Trophoblast cell (in vitro differentiated cells and primary cell): ENCODE measurements around the gene DSE.

Source experiments
- DNase-seq, 2 donors: peaks; one replicate each; pipeline ENCODE4 v3.0.0-alpha.2; 2016
- H2AFZ ChIP-seq: 2 replicates; pipeline ENCODE4 v1.6.1; 2013; ENCODE audit warnings: low read length, moderate library complexity, mild to moderate bottlenecking; ENCODE audit not compliant: insufficient read depth, poor library complexity
- H2AK5ac ChIP-seq: 2 replicates; pipeline ENCODE4 v1.6.1; 2013; ENCODE audit warnings: mild to moderate bottlenecking, low read length
- H2BK120ac ChIP-seq: 2 replicates; pipeline ENCODE4 v1.6.1; 2013; ENCODE audit warnings: low read length, mild to moderate bottlenecking, moderate library complexity; ENCODE audit not compliant: insufficient read depth, poor library complexity
- H2BK12ac ChIP-seq: 2 replicates; pipeline ENCODE4 v1.6.1; 2013; ENCODE audit warnings: mild to moderate bottlenecking, low read length, moderate library complexity
- H2BK5ac ChIP-seq: 2 replicates; pipeline ENCODE4 v1.6.1; 2013; ENCODE audit warnings: low read length, low read depth, moderate library complexity, mild to moderate bottlenecking; ENCODE audit not compliant: poor library complexity
- H3K14ac ChIP-seq: 2 replicates; pipeline ENCODE4 v1.6.1; 2013; ENCODE audit warnings: mild to moderate bottlenecking, low read length
- H3K18ac ChIP-seq: 2 replicates; pipeline ENCODE4 v1.6.1; 2013; ENCODE audit warnings: mild to moderate bottlenecking, low read length
- H3K23ac ChIP-seq: 2 replicates; pipeline ENCODE4 v1.6.1; 2013; ENCODE audit warnings: low read length
- H3K27ac ChIP-seq: 2 replicates; pipeline ENCODE4 v1.5.1; 2013; ENCODE audit warnings: low read depth, mild to moderate bottlenecking, inconsistent platforms, low read length, moderate library complexity
- H3K27me3 ChIP-seq: 2 replicates; pipeline ENCODE4 v1.6.1; 2013; ENCODE audit warnings: inconsistent platforms, mild to moderate bottlenecking, low read length, moderate library complexity; ENCODE audit not compliant: insufficient read depth
- H3K36me3 ChIP-seq, 2 experiments: 1 replicate in 1 of 2; 2 replicates in 1 of 2; pipeline ENCODE4 v1.6.1; 2013; ENCODE audit warnings: low read length in 2 of 2, mild to moderate bottlenecking in 2 of 2, moderate library complexity in 1 of 2; ENCODE audit not compliant: insufficient read depth in 2 of 2, control insufficient read depth in 1 of 2
- H3K4ac ChIP-seq: 2 replicates; pipeline ENCODE4 v1.6.1; 2013; ENCODE audit warnings: low read depth, mild to moderate bottlenecking, low read length, moderate library complexity
- H3K4me1 ChIP-seq, 2 experiments: 1 replicate in 1 of 2; 2 replicates in 1 of 2; pipeline ENCODE4 v1.6.1; 2013; ENCODE audit warnings: low read length in 2 of 2, mild to moderate bottlenecking in 2 of 2, moderate library complexity in 1 of 2; ENCODE audit not compliant: insufficient read depth in 2 of 2, control insufficient read depth in 1 of 2
- H3K4me2 ChIP-seq: 2 replicates; pipeline ENCODE4 v1.6.1; 2013; ENCODE audit warnings: inconsistent platforms, mild to moderate bottlenecking, low read length, moderate library complexity
- H3K4me3 ChIP-seq: 2 replicates; pipeline ENCODE4 v1.5.1; 2013; ENCODE audit warnings: mild to moderate bottlenecking, low read depth, low read length, inconsistent platforms
- H3K79me1 ChIP-seq: one replicate; pipeline ENCODE4 v1.6.1; 2013; ENCODE audit warnings: low read length
- H3K79me2 ChIP-seq: 2 replicates; pipeline ENCODE4 v1.6.1; 2013; ENCODE audit warnings: low read length, mild to moderate bottlenecking; ENCODE audit not compliant: control insufficient read depth, insufficient read depth, poor library complexity
- H3K9ac ChIP-seq: 2 replicates; pipeline ENCODE4 v1.6.1; 2013; ENCODE audit warnings: mild to moderate bottlenecking, low read length
- H3K9me3 ChIP-seq: 2 replicates; pipeline ENCODE4 v1.6.1; 2013; ENCODE audit warnings: low read depth, mild to moderate bottlenecking, control low read depth, inconsistent platforms, low read length; ENCODE audit not compliant: insufficient read depth
- H4K12ac ChIP-seq: 2 replicates; pipeline ENCODE4 v1.6.1; 2013; ENCODE audit warnings: low read depth, mild to moderate bottlenecking, low read length, moderate library complexity
- H4K8ac ChIP-seq: 2 replicates; pipeline ENCODE4 v1.6.1; 2013; ENCODE audit warnings: low read depth, mild to moderate bottlenecking, low read length, moderate library complexity
- H4K91ac ChIP-seq: one replicate; pipeline ENCODE4 v1.6.1; 2013; ENCODE audit warnings: low read depth, mild to moderate bottlenecking, low read length, moderate library complexity
- WGBS: extraction: QIAGEN DNeasy Blood & Tissue Kit; methylation state at CpG from one replicate; pipeline ENCODE4 v1.1.7; 2013; ENCODE audit warnings: missing lambda C conversion rate; ENCODE audit not compliant: insufficient read length, insufficient coverage; ENCODE audit errors: extremely low coverage; 5-methylcytosine and 5-hydroxymethylcytosine counted together

Gene DSE

DNA sequence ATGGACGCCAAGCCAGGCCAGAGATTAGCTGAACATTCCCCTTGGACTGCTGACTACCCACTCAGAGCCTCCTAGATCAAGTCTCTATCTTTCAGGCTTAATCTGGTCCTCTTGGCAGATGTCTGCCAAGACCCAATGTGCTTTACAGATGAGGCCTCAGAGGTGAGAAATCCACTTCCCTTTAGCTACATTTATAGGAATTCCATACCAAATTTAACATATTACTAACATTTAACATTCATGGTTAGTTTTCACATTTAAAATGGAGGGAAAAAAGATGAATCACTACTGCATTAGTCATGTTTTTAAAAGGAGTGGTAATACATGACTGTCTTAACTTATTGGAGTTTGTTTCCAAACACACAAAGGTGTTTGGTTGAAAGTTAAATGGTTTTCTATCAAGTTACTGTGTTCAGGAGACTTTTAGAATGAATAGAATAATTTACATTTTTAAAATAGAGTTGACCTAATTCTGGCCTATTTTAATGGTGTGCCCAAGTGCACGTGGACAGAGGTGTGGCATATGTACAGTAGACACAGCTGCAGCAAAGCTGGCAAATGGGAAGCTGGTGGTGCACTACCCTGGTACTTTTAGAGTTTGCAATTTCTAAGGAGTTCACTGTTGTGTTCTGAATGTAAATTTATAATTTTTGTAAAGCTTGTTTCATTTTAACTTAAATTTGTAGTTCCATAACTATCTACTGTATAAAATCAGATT lies 48.5 kb downstream of the DSE start:
- Histone ChIP-seq H3K4ac (no peak overlapping the region), H2BK5ac (no peak overlapping the region), H3K4me2 (no peak overlapping the region), H4K91ac (no peak overlapping the region), H3K79me1 (no peaks in the 10 kb centered on the region), H2BK120ac (no peak overlapping the region), H2BK12ac (no peak overlapping the region), H3K9ac (peak overlapping the region; percentile 72), H2AFZ (no peak overlapping the region), H3K4me3 (no peak overlapping the region), H3K23ac (no peak overlapping the region), H3K18ac (no peak overlapping the region), H3K9me3 (no peaks in the 10 kb centered on the region), H4K12ac (no peak overlapping the region), H3K27me3 (no peaks in the 10 kb centered on the region), H3K36me3 (no peaks in the 10 kb centered on the region), H2AK5ac (no peak overlapping the region), H3K79me2 (no peaks in the 10 kb centered on the region), H3K27ac (no peak overlapping the region), H4K8ac (no peak overlapping the region), H3K14ac (no peak overlapping the region), H3K4me1 (no peaks in the 10 kb centered on the region)
- peak in 1 of 2 donors; percentile 28 for DNase-seq
- no CpG with 5 or more reads among the region's 2 CpGs for WGBS

DNA sequence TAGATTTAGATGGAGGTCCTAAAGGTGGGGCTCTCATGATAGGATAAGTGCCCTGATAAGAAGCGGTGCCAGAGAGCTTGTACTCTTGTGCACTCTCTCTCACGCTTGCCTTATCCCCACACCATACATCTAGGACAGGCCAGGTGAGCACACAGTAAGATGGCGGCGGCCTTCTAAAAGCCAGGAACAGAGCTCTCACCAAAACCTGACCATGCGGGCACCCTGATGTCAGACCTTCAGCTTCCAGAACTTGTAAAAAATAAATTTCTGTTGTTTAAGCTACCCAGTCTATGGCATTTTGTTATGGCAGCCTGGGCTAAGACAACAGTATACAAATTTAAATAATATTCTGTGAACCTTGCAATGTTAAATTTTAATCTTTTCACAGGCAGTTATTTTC lies 49.6 kb downstream of the DSE start:
- H3K4me1 ChIP-seq: no peaks in the 10 kb centered on the region
- no peak overlapping the region for H3K9ac ChIP-seq
- no peak overlapping the region for H2BK5ac ChIP-seq
- WGBS: no CpG with 5 or more reads among the region's 5 CpGs
- H3K9me3 ChIP-seq: no peaks in the 10 kb centered on the region
- no peak overlapping the region for H3K4me2 ChIP-seq
- H4K91ac ChIP-seq: no peak overlapping the region
- no peaks in the 10 kb centered on the region for H3K27me3 ChIP-seq
- no peak overlapping the region for H3K14ac ChIP-seq
- no peak overlapping the region for H3K4ac ChIP-seq
- H2BK12ac ChIP-seq: no peak overlapping the region
- no peak overlapping the region for H3K4me3 ChIP-seq
- no peak overlapping the region for H4K12ac ChIP-seq
- H2BK120ac ChIP-seq: no peak overlapping the region
- H3K27ac ChIP-seq: no peak overlapping the region
- H2AFZ ChIP-seq: no peak overlapping the region
- DNase-seq: peak; percentile 86 to 88
- no peak overlapping the region for H3K23ac ChIP-seq
- H4K8ac ChIP-seq: no peak overlapping the region
- no peaks in the 10 kb centered on the region for H3K36me3 ChIP-seq
- no peak overlapping the region for H2AK5ac ChIP-seq
- no peaks in the 10 kb centered on the region for H3K79me1 ChIP-seq
- H3K18ac ChIP-seq: no peak overlapping the region
- no peaks in the 10 kb centered on the region for H3K79me2 ChIP-seq

DNA sequence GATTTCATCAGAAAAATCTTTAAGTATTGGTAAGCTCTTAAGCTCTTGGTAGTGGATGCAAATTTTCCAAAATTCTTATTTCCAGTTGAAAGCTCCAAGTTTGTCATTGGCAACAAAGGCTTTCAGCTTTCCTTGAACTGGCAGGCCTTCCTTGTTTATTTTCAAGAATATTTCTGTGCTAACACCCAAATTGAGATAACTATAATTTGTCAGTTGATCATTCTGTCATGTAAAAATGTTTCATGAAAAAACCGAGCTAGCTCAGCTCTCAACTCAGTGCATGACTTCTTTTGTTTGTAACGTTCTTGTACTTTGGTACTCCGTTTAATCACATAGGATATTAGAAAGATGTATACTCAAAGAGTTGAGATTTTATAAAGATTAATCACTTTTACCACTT lies 51.5 kb downstream of the DSE start:
- no peak overlapping the region for H3K4me3 ChIP-seq
- H3K14ac ChIP-seq: no peak overlapping the region
- H3K18ac ChIP-seq: no peak overlapping the region
- no peak overlapping the region for H3K4ac ChIP-seq
- H3K79me1 ChIP-seq: no peaks in the 10 kb centered on the region
- H4K12ac ChIP-seq: no peak overlapping the region
- H2BK120ac ChIP-seq: no peak overlapping the region
- no peak overlapping the region for H3K9ac ChIP-seq
- no peaks in the 10 kb centered on the region for H3K4me1 ChIP-seq
- H3K36me3 ChIP-seq: peaks cover 0 to 4% of the 10 kb centered on the region in 2 experiments
- H3K9me3 ChIP-seq: no peaks in the 10 kb centered on the region
- no peak overlapping the region for H3K23ac ChIP-seq
- WGBS: no CpG with 5 or more reads among the region's 3 CpGs
- no peak overlapping the region for H4K91ac ChIP-seq
- no peak overlapping the region for H2BK12ac ChIP-seq
- H3K27me3 ChIP-seq: no peaks in the 10 kb centered on the region
- H3K27ac ChIP-seq: no peak overlapping the region
- H2AFZ ChIP-seq: no peak overlapping the region
- no peak for DNase-seq
- no peak overlapping the region for H4K8ac ChIP-seq
- H2AK5ac ChIP-seq: no peak overlapping the region
- no peak overlapping the region for H2BK5ac ChIP-seq
- H3K79me2 ChIP-seq: no peaks in the 10 kb centered on the region
- H3K4me2 ChIP-seq: no peak overlapping the region

DNA sequence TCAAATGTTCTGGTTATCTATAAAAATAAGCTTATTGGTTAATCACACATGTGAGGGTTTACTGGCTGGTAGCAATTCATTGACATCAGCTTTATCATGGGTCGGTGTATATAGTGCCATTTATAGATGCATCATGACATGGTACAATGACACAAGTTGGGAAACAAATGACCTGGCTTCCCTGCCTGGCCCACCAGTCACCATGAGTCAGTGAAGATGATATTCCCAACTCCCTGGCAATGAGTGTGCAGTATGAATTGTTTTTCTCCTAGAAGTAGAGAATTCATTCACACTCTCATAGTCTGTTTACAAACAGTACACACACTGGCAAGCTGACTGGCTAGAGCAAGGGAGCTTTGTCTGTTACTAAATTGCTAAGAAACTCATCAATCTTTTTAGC lies 53.3 kb downstream of the DSE start:
- H3K18ac ChIP-seq: no peak overlapping the region
- no peak overlapping the region for H4K12ac ChIP-seq
- no peak overlapping the region for H4K91ac ChIP-seq
- WGBS: no CpG with 5 or more reads among the region's 1 CpG
- H2AK5ac ChIP-seq: no peak overlapping the region
- H2BK5ac ChIP-seq: no peak overlapping the region
- no peak for DNase-seq
- H3K36me3 ChIP-seq: peaks cover 4 to 5% of the 10 kb centered on the region in 2 experiments
- no peak overlapping the region for H3K9ac ChIP-seq
- H3K27ac ChIP-seq: no peak overlapping the region
- no peak overlapping the region for H3K4me2 ChIP-seq
- H3K4me3 ChIP-seq: no peak overlapping the region
- H3K4me1 ChIP-seq: no peaks in the 10 kb centered on the region
- no peaks in the 10 kb centered on the region for H3K9me3 ChIP-seq
- H3K79me2 ChIP-seq: no peaks in the 10 kb centered on the region
- H3K23ac ChIP-seq: no peak overlapping the region
- no peak overlapping the region for H3K14ac ChIP-seq
- no peak overlapping the region for H4K8ac ChIP-seq
- no peak overlapping the region for H3K4ac ChIP-seq
- no peaks in the 10 kb centered on the region for H3K27me3 ChIP-seq
- no peak overlapping the region for H2AFZ ChIP-seq
- no peak overlapping the region for H2BK120ac ChIP-seq
- H3K79me1 ChIP-seq: no peaks in the 10 kb centered on the region
- no peak overlapping the region for H2BK12ac ChIP-seq
